Progenitor cell of endocrine pancreas (in vitro differentiated cells): ENCODE data around the gene NAT8L. TPM values are rescaled to one million over a fixed set of nuclear protein-coding genes. Genes with fewer than 3 reads are reported as not detected.

Experiments used
- DNase-seq: peaks from one replicate; pipeline ENCODE4 v3.0.0; 2021; ENCODE audit warnings: low spot score; ENCODE audit not compliant: unreplicated experiment
- H3K27ac Mint-ChIP-seq: 2 replicates; pipeline ENCODE4 v1.8.0; 2021; ENCODE audit warnings: mild to moderate bottlenecking, moderate library complexity, mixed read lengths
- H3K27me3 Mint-ChIP-seq: 2 replicates; pipeline ENCODE4 v1.8.0; 2021; ENCODE audit warnings: mixed read lengths
- H3K36me3 Mint-ChIP-seq: 2 replicates; pipeline ENCODE4 v1.8.0; 2022; ENCODE audit warnings: mixed read lengths; ENCODE audit not compliant: insufficient read depth
- H3K4me1 Mint-ChIP-seq: 2 replicates; pipeline ENCODE4 v1.8.0; 2021; ENCODE audit warnings: low read depth, mixed read lengths
- H3K4me3 Mint-ChIP-seq: 2 replicates; pipeline ENCODE4 v1.8.0; 2021; ENCODE audit warnings: low read depth, mild to moderate bottlenecking, moderate library complexity, mixed read lengths
- H3K9me3 Mint-ChIP-seq: 2 replicates; pipeline ENCODE4 v1.8.0; 2021; ENCODE audit warnings: low read depth, mixed read lengths
- CTCF ChIP-seq: fragments of 200-600 bp; sonication (generic); IDR thresholded peaks from one replicate; pipeline ENCODE4 v1.5.0; 2021; ENCODE audit warnings: antibody characterized with exemption, mild to moderate bottlenecking; ENCODE audit not compliant: unreplicated experiment
- total RNA-seq: library from RNA; stranded (reverse); gene quantifications from 2 replicates; pipeline ENCODE4 v1.2.1, GENCODE V29; 2021

The NAT8L gene
- total RNA-seq, 1 donor from 2014 or later = 20.7 TPM

GRCh38 chr4:2066011-2066551, 7.0 kb downstream of the NAT8L start:
- no peak for DNase-seq
- no peak overlapping the region for H3K4me3 Mint-ChIP-seq
- H3K27ac Mint-ChIP-seq = no peak overlapping the region
- H3K27me3 Mint-ChIP-seq = no peaks in the 10 kb centered on the region
- no peaks in the 10 kb centered on the region for H3K4me1 Mint-ChIP-seq
- no peaks in the 10 kb centered on the region for H3K9me3 Mint-ChIP-seq
- peaks cover 3% of the 10 kb centered on the region for H3K36me3 Mint-ChIP-seq
- TF ChIP-seq CTCF = no peak

DNA sequence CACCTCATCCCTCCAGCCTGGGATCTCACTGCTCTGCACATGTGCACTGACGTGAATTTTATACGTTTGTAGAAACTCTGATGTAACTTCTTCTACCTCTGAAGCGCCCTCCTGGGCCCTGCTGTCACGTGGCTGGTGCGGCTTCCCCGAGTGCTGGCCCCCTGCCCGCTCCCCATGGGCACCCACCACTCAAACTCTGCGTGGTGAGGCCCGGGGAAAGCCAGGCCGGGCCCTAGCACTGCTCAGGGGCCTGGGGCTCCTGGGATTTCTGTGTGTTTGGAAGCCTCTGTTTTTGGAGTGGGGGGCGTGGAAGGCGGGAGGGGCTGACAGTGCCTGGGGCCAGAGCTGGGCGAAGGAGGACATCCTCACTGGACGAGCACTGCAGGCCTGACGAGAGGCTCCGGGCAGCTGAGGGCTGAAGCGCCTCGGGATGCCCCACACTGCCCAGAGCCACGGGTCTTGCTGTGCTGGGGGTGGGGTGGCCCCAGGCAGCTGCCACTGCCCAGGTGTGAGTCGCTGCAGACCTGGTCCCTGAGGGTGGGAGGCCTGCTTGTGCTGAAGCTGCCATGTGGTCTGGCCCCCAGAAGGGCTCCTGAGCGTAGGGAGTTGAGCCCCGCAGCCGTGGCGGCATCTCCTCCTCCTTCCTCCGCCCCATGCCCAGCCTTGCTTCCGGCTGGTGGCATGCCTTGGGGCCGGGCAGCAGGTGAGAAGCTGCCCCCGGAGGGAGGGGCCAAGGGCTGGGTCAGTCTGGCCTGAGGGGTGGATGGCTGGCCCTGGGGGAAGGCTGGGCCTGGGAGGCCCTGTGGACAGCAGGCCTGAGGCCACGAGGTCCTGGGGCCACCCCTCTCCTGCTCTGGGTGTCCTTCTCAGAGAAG, 7.7 kb downstream of the NAT8L start:
- no peak for DNase-seq
- H3K36me3 Mint-ChIP-seq = peaks cover 3% of the 10 kb centered on the region
- TF ChIP-seq CTCF = no peak

GRCh38 chr4:2067446-2068197, 8.5 kb downstream of the NAT8L start:
- TF ChIP-seq CTCF = no peak
- Mint-ChIP-seq H3K27me3 (no peaks in the 10 kb centered on the region), H3K4me1 (peaks cover 8% of the 10 kb centered on the region), H3K4me3 (no peak overlapping the region), H3K9me3 (no peaks in the 10 kb centered on the region), H3K36me3 (peaks cover 3% of the 10 kb centered on the region), H3K27ac (no peak overlapping the region)
- no peak for DNase-seq

More for the DNA sequence above, 7.7 kb downstream of the NAT8L start:
- H3K27me3 Mint-ChIP-seq = no peaks in the 10 kb centered on the region
- H3K4me3 Mint-ChIP-seq = no peak overlapping the region
- H3K9me3 Mint-ChIP-seq = no peaks in the 10 kb centered on the region
- peaks cover 4% of the 10 kb centered on the region for H3K4me1 Mint-ChIP-seq
- no peak overlapping the region for H3K27ac Mint-ChIP-seq

- Mint-ChIP-seq H3K27ac (peak overlapping the region; percentile 21), H3K36me3 (peaks cover 3% of the 10 kb centered on the region), H3K27me3 (no peaks in the 10 kb centered on the region), H3K4me3 (no peak overlapping the region), H3K4me1 (peaks cover 8% of the 10 kb centered on the region), H3K9me3 (no peaks in the 10 kb centered on the region)
- no peak for TF ChIP-seq CTCF
- no peak for DNase-seq
Measured at GRCh38 chr4:2068198-2068470, 9.0 kb downstream of the NAT8L start.

GRCh38 chr4:2068566-2068965, 9.4 kb downstream of the NAT8L start:
- Mint-ChIP-seq H3K4me1 (peaks cover 8% of the 10 kb centered on the region), H3K27me3 (no peaks in the 10 kb centered on the region), H3K36me3 (peaks cover 3% of the 10 kb centered on the region), H3K4me3 (no peak overlapping the region), H3K27ac (peak overlapping the region; percentile 21), H3K9me3 (no peaks in the 10 kb centered on the region)
- DNase-seq = no peak
- no peak for TF ChIP-seq CTCF
